Measurements from ENCODE around the gene PHLPP1. TPM values are rescaled to one million over a fixed set of nuclear protein-coding genes. Genes with fewer than 3 reads are reported as not detected.

PHLPP1 gene
- total RNA-seq, 2 experiments from 2014 or later = 9.0 to 12.4 TPM

DNA sequence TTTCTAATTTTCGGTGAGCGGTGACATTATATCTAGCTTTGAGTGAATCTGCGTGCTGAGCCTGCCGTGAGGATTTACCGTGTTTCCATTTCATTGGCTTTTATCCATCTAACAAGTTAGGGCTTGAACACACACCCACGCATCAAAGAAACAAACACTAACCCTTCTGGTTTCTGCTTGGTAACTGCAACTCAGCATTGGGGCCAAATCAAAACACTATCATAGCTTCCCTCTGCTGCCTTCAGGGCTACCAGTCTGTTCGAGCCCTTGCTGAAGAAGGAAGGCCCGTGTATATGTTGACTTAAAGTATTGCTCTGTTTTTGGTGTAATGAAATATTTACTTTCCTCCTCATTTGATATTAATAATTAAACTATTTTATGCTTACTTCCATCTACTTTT, 227.2 kb downstream of the PHLPP1 start:
- no peak for DNase-seq (ENCODE audit: low spot score)
- H3K27ac ChIP-seq (ENCODE audit: low read depth, low read length, poor library complexity, severe bottlenecking) = no peak overlapping the region
- no peaks in the 10 kb centered on the region for H3K9me2 ChIP-seq (ENCODE audit: insufficient read depth, low read length)
- H4K20me1 ChIP-seq (ENCODE audit: insufficient read depth, low read length) = no peaks in the 10 kb centered on the region
- CTCF ChIA-PET (ENCODE audit: unreplicated experiment) = no interaction called here
- intact Hi-C loops (cut with micrococcal nuclease; ENCODE audit: unreplicated experiment) = no loop called here
- POLR2A ChIA-PET = interaction anchor here (0.6 kb wide), 1 partner anchor 51 kb away, joined by 3 read pairs; no protein-coding TSS in a partner anchor
- H2AFZ ChIP-seq (ENCODE audit: low read length) = no peak overlapping the region
- no peaks in the 10 kb centered on the region for H3K9me3 ChIP-seq (ENCODE audit: low read length)
- H3K4me3 ChIP-seq (ENCODE audit: low read depth, low read length, poor library complexity, severe bottlenecking) = no peak overlapping the region
- BruUV-seq (replicated peaks) = no TSS peak
- H3K4me1 ChIP-seq (ENCODE audit: insufficient read depth, low read length, poor library complexity, severe bottlenecking) = peaks cover 20% of the 10 kb centered on the region
- no peak for TF ChIP-seq EZH2phosphoT487 (IDR thresholded peaks at IDR 0.05; ENCODE audit: borderline replicate concordance, low read depth, low read length)
- TF ChIP-seq, protein P1, sequence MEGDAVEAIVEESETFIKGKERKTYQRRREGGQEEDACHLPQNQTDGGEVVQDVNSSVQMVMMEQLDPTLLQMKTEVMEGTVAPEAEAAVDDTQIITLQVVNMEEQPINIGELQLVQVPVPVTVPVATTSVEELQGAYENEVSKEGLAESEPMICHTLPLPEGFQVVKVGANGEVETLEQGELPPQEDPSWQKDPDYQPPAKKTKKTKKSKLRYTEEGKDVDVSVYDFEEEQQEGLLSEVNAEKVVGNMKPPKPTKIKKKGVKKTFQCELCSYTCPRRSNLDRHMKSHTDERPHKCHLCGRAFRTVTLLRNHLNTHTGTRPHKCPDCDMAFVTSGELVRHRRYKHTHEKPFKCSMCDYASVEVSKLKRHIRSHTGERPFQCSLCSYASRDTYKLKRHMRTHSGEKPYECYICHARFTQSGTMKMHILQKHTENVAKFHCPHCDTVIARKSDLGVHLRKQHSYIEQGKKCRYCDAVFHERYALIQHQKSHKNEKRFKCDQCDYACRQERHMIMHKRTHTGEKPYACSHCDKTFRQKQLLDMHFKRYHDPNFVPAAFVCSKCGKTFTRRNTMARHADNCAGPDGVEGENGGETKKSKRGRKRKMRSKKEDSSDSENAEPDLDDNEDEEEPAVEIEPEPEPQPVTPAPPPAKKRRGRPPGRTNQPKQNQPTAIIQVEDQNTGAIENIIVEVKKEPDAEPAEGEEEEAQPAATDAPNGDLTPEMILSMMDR (conservative IDR thresholded peaks at IDR 0.05; ENCODE audit: low read length) = no peak
- H3K4me2 ChIP-seq (ENCODE audit: low read length) = no peak overlapping the region
- H3K79me2 ChIP-seq (ENCODE audit: insufficient read depth, low read depth, low read length) = no peaks in the 10 kb centered on the region
- peaks cover 5% of the 10 kb centered on the region for H3K36me3 ChIP-seq (ENCODE audit: insufficient read depth, low read length)

DNA sequence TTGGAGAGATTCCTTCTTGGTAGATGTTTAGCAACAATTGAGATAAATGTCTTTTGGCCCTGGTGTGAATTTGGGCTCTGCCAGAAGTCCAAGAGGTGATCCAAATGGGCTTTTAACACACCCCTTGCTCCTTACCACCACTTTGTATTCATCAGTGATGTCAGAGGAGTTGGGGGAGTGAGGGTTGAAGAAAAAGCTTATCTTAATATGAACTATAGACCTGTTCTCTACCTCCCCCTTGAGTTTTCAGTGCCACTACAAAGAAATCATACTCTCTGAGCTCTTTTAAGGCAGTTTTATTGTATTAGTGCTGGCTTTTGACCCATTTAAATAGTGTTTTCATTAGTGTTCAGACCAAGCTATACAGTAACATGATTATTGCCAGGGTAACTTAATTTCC, 229.1 kb downstream of the PHLPP1 start:
- BruUV-seq (replicated peaks) = no TSS peak
- Histone ChIP-seq H3K9me2 (ENCODE audit: insufficient read depth, low read length) (no peaks in the 10 kb centered on the region), H3K27ac (ENCODE audit: low read depth, low read length, poor library complexity, severe bottlenecking) (no peak overlapping the region), H2AFZ (ENCODE audit: low read length) (no peak overlapping the region), H3K4me3 (ENCODE audit: low read depth, low read length, poor library complexity, severe bottlenecking) (no peak overlapping the region), H3K79me2 (ENCODE audit: insufficient read depth, low read depth, low read length) (no peaks in the 10 kb centered on the region), H3K4me1 (ENCODE audit: insufficient read depth, low read length, poor library complexity, severe bottlenecking) (peaks cover 4% of the 10 kb centered on the region), H3K9me3 (ENCODE audit: low read length) (no peaks in the 10 kb centered on the region), H4K20me1 (ENCODE audit: insufficient read depth, low read length) (no peaks in the 10 kb centered on the region), H3K36me3 (ENCODE audit: insufficient read depth, low read length) (peaks cover 5% of the 10 kb centered on the region), H3K4me2 (ENCODE audit: low read length) (no peak overlapping the region)
- no peak for DNase-seq (ENCODE audit: low spot score)
- TF ChIP-seq, protein P1 (conservative IDR thresholded peaks at IDR 0.05; ENCODE audit: low read length) = no peak
- no peak for TF ChIP-seq EZH2phosphoT487 (IDR thresholded peaks at IDR 0.05; ENCODE audit: borderline replicate concordance, low read depth, low read length)
- ChIA-PET CTCF (ENCODE audit: unreplicated experiment) (no interaction called here), POLR2A (interaction anchor here (0.6 to 1.0 kb wide), 2 partner anchors 13 to 170 kb away, joined by 3 to 4 read pairs; no protein-coding TSS in a partner anchor)
- intact Hi-C loops (cut with micrococcal nuclease; ENCODE audit: unreplicated experiment) = no loop called here

DNA sequence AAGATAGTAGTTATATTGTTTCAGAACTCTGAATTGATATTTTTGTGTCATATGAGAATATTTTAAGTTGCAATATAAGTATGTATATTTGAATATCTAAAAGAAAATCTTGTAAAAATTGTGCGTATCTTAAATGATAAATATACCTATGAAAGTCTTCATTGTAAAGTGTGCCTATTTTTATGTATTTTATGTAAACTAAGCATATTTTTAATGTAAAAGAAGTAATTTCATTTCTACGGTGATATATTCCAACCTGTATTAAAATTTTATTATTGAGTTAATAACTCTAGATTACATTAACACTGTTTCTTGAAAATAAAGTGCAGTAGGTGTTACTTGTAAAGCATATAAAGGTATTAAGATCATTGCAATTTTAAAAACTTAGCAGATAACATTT, 233.4 kb downstream of the PHLPP1 start:
- CTCF ChIA-PET (ENCODE audit: unreplicated experiment) = interaction anchor here (0.6 kb wide), 1 partner anchor 234 kb away, joined by 4 read pairs; the partner anchor contains the start of gene PHLPP1
- Histone ChIP-seq H3K4me3 (ENCODE audit: low read depth, low read length, poor library complexity, severe bottlenecking) (no peak overlapping the region), H3K79me2 (ENCODE audit: insufficient read depth, low read depth, low read length) (no peaks in the 10 kb centered on the region), H3K36me3 (ENCODE audit: insufficient read depth, low read length) (peaks cover 5% of the 10 kb centered on the region), H2AFZ (ENCODE audit: low read length) (no peak overlapping the region), H3K4me2 (ENCODE audit: low read length) (no peak overlapping the region), H3K27ac (ENCODE audit: low read depth, low read length, poor library complexity, severe bottlenecking) (no peak overlapping the region), H3K9me3 (ENCODE audit: low read length) (no peaks in the 10 kb centered on the region), H4K20me1 (ENCODE audit: insufficient read depth, low read length) (no peaks in the 10 kb centered on the region), H3K4me1 (ENCODE audit: insufficient read depth, low read length, poor library complexity, severe bottlenecking) (no peaks in the 10 kb centered on the region), H3K9me2 (ENCODE audit: insufficient read depth, low read length) (no peaks in the 10 kb centered on the region)
- BruUV-seq (replicated peaks) = no TSS peak
- no peak for TF ChIP-seq EZH2phosphoT487 (IDR thresholded peaks at IDR 0.05; ENCODE audit: borderline replicate concordance, low read depth, low read length)
- TF ChIP-seq, protein P1 (conservative IDR thresholded peaks at IDR 0.05; ENCODE audit: low read length) = no peak
- DNase-seq (ENCODE audit: low spot score) = no peak
- intact Hi-C loops (cut with micrococcal nuclease; ENCODE audit: unreplicated experiment) = no loop called here
- POLR2A ChIA-PET = interaction anchor here (0.7 to 1.1 kb wide), 2 partner anchors 28 to 252 kb away, joined by 3 to 4 read pairs; no protein-coding TSS in a partner anchor

All from OCI-LY7 (cell line).